GM12865 (cell line): Measurements from ENCODE around the gene NAA16.

ENCODE experiments used
- DNase-seq: peaks from one replicate; pipeline ENCODE4 v3.0.0; 2010; ENCODE audit warnings: low read depth
- H3K4me3 ChIP-seq: 2 replicates; pipeline ENCODE4 v1.5.1; 2011; ENCODE audit warnings: mild to moderate bottlenecking, low read depth, low read length, control low read depth
- TF ChIP-seq, protein P1 (sequence below): IDR thresholded peaks from 2 replicates; pipeline ENCODE4 v1.5.1; 2011; ENCODE audit warnings: low read length, control low read depth, low read depth, inconsistent platforms; ENCODE audit not compliant: insufficient read depth; ENCODE audit errors: missing control alignments

NAA16 gene

DNA sequence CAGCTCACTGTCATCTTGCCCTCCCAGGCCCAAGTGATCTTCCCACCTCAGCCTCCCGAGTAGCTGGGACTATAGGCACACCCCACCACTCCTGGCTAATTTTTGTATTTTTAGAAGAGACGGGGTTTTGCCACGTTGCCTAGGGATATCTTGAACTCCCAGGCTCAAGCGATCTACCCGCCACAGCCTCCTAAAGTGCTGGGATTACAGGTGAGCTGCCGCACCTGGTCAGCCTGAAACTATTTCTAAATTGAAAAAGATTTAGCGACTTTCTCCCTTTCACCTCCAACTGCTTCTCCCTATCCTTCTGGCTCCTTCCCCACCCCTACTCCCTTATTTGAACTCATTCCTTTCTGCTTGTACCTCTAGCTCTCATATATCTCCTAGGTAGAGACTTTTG lies 19.8 kb upstream of the NAA16 start:
- TF ChIP-seq, protein P1, sequence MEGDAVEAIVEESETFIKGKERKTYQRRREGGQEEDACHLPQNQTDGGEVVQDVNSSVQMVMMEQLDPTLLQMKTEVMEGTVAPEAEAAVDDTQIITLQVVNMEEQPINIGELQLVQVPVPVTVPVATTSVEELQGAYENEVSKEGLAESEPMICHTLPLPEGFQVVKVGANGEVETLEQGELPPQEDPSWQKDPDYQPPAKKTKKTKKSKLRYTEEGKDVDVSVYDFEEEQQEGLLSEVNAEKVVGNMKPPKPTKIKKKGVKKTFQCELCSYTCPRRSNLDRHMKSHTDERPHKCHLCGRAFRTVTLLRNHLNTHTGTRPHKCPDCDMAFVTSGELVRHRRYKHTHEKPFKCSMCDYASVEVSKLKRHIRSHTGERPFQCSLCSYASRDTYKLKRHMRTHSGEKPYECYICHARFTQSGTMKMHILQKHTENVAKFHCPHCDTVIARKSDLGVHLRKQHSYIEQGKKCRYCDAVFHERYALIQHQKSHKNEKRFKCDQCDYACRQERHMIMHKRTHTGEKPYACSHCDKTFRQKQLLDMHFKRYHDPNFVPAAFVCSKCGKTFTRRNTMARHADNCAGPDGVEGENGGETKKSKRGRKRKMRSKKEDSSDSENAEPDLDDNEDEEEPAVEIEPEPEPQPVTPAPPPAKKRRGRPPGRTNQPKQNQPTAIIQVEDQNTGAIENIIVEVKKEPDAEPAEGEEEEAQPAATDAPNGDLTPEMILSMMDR, result no peak
- H3K4me3 ChIP-seq, result no peak overlapping the region
- no peak for DNase-seq

DNA sequence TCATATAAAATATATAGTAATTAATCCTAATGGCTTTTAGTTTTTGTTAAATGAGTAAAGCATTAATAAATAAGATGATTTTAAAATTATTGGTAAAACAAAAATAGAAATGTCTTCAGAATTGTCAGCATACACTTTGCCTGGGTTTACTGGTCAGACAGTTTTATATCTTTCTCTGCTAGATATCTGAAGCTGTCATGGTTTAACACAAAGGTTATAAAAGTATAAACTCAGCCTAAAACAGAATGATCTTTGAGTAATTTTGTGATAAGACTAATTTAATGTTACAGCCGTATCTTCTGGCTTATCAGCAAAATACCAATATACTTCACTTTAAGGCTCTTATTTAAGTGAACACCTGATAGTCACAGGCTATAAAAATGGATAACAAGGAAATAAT lies 17.8 kb upstream of the NAA16 start:
- no peak for DNase-seq
- TF ChIP-seq, protein P1, result no peak
- no peak overlapping the region for H3K4me3 ChIP-seq

- H3K4me3 ChIP-seq, result no peak overlapping the region
- TF ChIP-seq, protein P1, result no peak
- no peak for DNase-seq
These were observed 16.2 kb upstream of the NAA16 start for GRCh38 chr13:41294914-41295313.

GRCh38 chr13:41295973-41296372 lies 15.1 kb upstream of the NAA16 start:
- TF ChIP-seq, protein P1, result no peak
- no peak for DNase-seq
- no peak overlapping the region for H3K4me3 ChIP-seq

DNA sequence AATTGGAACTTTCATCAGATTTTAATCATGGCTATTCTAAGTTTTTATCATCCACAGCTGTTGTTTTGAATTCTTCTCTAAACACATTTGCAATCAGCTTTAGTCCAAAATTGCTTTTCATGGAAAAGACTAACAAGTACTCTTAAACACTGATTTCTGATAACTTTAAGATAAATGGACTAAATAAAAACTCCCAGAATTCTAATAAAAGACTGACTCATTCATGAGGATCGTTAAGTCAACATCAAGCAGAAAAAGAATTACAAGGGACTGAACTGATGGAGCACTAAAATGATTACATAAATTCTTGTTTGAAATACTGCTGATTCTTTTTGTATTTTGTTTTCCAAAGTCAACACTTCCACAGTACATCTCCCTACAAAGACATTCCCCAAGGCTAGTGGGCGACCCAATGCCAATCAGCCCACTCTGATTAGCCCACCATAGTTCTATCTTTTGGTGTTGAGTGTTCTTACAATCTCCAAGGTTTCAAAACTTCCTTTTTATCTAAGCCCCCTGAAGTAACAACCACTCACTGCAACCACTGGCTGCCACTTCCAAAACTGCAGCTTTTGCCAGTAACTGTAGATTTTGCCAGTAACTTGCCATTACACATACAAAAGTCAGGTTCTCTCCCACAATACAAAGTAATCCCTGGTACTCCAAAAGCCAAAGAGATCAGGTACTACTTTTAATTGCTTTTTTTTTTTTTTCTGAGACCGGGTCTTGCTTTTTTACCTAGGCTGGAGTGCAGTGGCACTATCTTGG lies 14.0 kb upstream of the NAA16 start:
- TF ChIP-seq, protein P1, result no peak
- H3K4me3 ChIP-seq, result no peak overlapping the region
- no peak for DNase-seq

- TF ChIP-seq, protein P1, result no peak
- peak; percentile 21 for DNase-seq
- H3K4me3 ChIP-seq, result no peak overlapping the region
These were observed 11.6 kb upstream of the NAA16 start for GRCh38 chr13:41299316-41300094.
